ENCODE data around the gene ZNF593. TPM values are rescaled to one million over a fixed set of nuclear protein-coding genes. Genes with fewer than 3 reads are reported as not detected.

ZNF593 gene
- total and polyA plus RNA-seq, 2 donors (not counting 1 experiment from before 2014, with no cell fraction given): 10.7 to 60.0 TPM

- no peak overlapping the region for H3K27ac ChIP-seq (ENCODE audit: low read length in 2 of 2)
- Mint-ChIP-seq H3K4me3 (no peak overlapping the region), H3K27me3 (peaks cover 9% of the 10 kb centered on the region), H3K4me1 (peaks cover 21% of the 10 kb centered on the region), H3K27ac (no peak overlapping the region), H3K9me3 (ENCODE audit: insufficient read depth) (no peaks in the 10 kb centered on the region)
- H3K4me1 ChIP-seq (ENCODE audit: control insufficient read depth in 2 of 2, insufficient read depth in 2 of 2, low read length in 2 of 2): peaks cover 18 to 21% of the 10 kb centered on the region in 2 donors
- TF ChIP-seq CTCF (IDR thresholded peaks at IDR 0.05) (no peak), EZH2 (IDR thresholded peaks at IDR 0.05; ENCODE audit: borderline replicate concordance, insufficient read depth, low read depth, low read length, poor library complexity, severe bottlenecking) (no peak)
- ChIA-PET POLR2A (no interaction called here), CTCF (interaction anchor here (0.9 to 2.5 kb wide), 2 partner anchors 14 to 286 kb away, joined by 3 to 17 read pairs; no protein-coding TSS in a partner anchor)
- no peaks in the 10 kb centered on the region for H3K79me2 ChIP-seq (ENCODE audit: control insufficient read depth, insufficient read depth, low read length)
- intact Hi-C loops (cut with micrococcal nuclease): no loop called here
- H3K27me3 ChIP-seq (replicated peaks in 1 of 4; ENCODE audit: control extremely low read depth in 1 of 4, control insufficient read depth in 3 of 4, insufficient read depth in 4 of 4, low read length in 3 of 4): peaks cover 0 to 11% (median 3%) of the 10 kb centered on the region in 4 experiments
- H3K36me3 ChIP-seq (replicated peaks in 1 of 2; ENCODE audit: control extremely low read depth in 1 of 2, control insufficient read depth in 1 of 2, extremely low read depth in 1 of 2, insufficient read depth in 2 of 2, low read length in 1 of 2): no peaks in the 10 kb centered on the region
- no CpG with 5 or more reads among the region's 1 CpG for WGBS (ENCODE audit: insufficient coverage)
- DNase-seq (no peak), ATAC-seq (ENCODE audit: low read depth) (no peak)
- H2AFZ ChIP-seq (ENCODE audit: insufficient read depth, low read depth, low read length, poor library complexity, severe bottlenecking): no peak overlapping the region
- peaks cover 0 to 4% (median 2%) of the 10 kb centered on the region in 3 donors for H3K9me3 ChIP-seq (ENCODE audit: control extremely low read depth in 1 of 3, control insufficient read depth in 2 of 3, insufficient read depth in 1 of 3, low read length in 2 of 3)
- H3K4me2 ChIP-seq (replicated peaks; ENCODE audit: low read depth, low read length, poor library complexity, severe bottlenecking): no peak overlapping the region
- H4K20me1 ChIP-seq (ENCODE audit: control insufficient read depth, insufficient read depth, low read length, poor library complexity, severe bottlenecking): no peaks in the 10 kb centered on the region
- H3K9ac ChIP-seq (ENCODE audit: low read length): no peak overlapping the region
- H3K4me3 ChIP-seq (ENCODE audit: control extremely low read depth in 1 of 5, extremely low read depth in 1 of 5, insufficient read depth in 1 of 5, low read depth in 2 of 5, low read length in 4 of 5): no peak overlapping the region
Observed at GRCh38 chr1:26130695-26131094, 39.0 kb upstream of the ZNF593 start.

GRCh38 chr1:26132128-26132833 lies 37.4 kb upstream of the ZNF593 start:
- ChIA-PET CTCF (no interaction called here), POLR2A (no interaction called here)
- WGBS (ENCODE audit: insufficient coverage): 94% methylated on average over 3 of the region's 5 CpGs
- H3K27ac ChIP-seq (ENCODE audit: low read length in 2 of 2): no peak overlapping the region
- H3K4me1 ChIP-seq (ENCODE audit: control insufficient read depth in 2 of 2, insufficient read depth in 2 of 2, low read length in 2 of 2): peaks cover 6 to 8% of the 10 kb centered on the region in 2 donors
- Mint-ChIP-seq H3K4me1 (peaks cover 12% of the 10 kb centered on the region), H3K4me3 (no peak overlapping the region), H3K27ac (no peak overlapping the region), H3K9me3 (ENCODE audit: insufficient read depth) (no peaks in the 10 kb centered on the region), H3K27me3 (peaks cover 9% of the 10 kb centered on the region)
- no peak overlapping the region for H3K4me3 ChIP-seq (ENCODE audit: control extremely low read depth in 1 of 5, extremely low read depth in 1 of 5, insufficient read depth in 1 of 5, low read depth in 2 of 5, low read length in 4 of 5)
- intact Hi-C loops (cut with micrococcal nuclease): no loop called here
- H2AFZ ChIP-seq (ENCODE audit: insufficient read depth, low read depth, low read length, poor library complexity, severe bottlenecking): no peak overlapping the region
- ATAC-seq (ENCODE audit: low read depth) (no peak), DNase-seq (no peak)
- peaks cover 0 to 4% (median 2%) of the 10 kb centered on the region in 3 donors for H3K9me3 ChIP-seq (ENCODE audit: control extremely low read depth in 1 of 3, control insufficient read depth in 2 of 3, insufficient read depth in 1 of 3, low read length in 2 of 3)
- H3K36me3 ChIP-seq (replicated peaks in 1 of 2; ENCODE audit: control extremely low read depth in 1 of 2, control insufficient read depth in 1 of 2, extremely low read depth in 1 of 2, insufficient read depth in 2 of 2, low read length in 1 of 2): no peaks in the 10 kb centered on the region
- no peak overlapping the region for H3K4me2 ChIP-seq (replicated peaks; ENCODE audit: low read depth, low read length, poor library complexity, severe bottlenecking)
- TF ChIP-seq CTCF (IDR thresholded peaks at IDR 0.05) (no peak), EZH2 (IDR thresholded peaks at IDR 0.05; ENCODE audit: borderline replicate concordance, insufficient read depth, low read depth, low read length, poor library complexity, severe bottlenecking) (no peak)
- no peaks in the 10 kb centered on the region for H3K79me2 ChIP-seq (ENCODE audit: control insufficient read depth, insufficient read depth, low read length)
- H3K27me3 ChIP-seq (replicated peaks in 1 of 4; ENCODE audit: control extremely low read depth in 1 of 4, control insufficient read depth in 3 of 4, insufficient read depth in 4 of 4, low read length in 3 of 4): peaks cover 0 to 10% (median 3%) of the 10 kb centered on the region in 4 experiments
- no peak overlapping the region for H3K9ac ChIP-seq (ENCODE audit: low read length)
- H4K20me1 ChIP-seq (ENCODE audit: control insufficient read depth, insufficient read depth, low read length, poor library complexity, severe bottlenecking): no peaks in the 10 kb centered on the region
